Ovary (tissue), 3 donors: ENCODE results near the gene XRCC6.
A peak's percentile ranks its signal among the peaks of the same experiment; 100 is the strongest.

ENCODE experiments used
- CTCF ChIP-seq, 3 donors: fragments of 450-650 bp in 2 of 3; fragments of 200-600 bp in 1 of 3; IDR thresholded peaks; one replicate each; pipeline versions ENCODE4 v1.5.1 to v1.8.0; 2016 to 2022; ENCODE audit warnings: antibody characterized with exemption in 3 of 3, mild to moderate bottlenecking in 1 of 3
- EP300 ChIP-seq: sonication (generic); formaldehyde crosslinking; IDR thresholded peaks from one replicate; pipeline ENCODE4 v1.6.1; 2017; ENCODE audit warnings: antibody characterized with exemption
- donor health status: DM: no; HTN: no; CAD: no.

- TF ChIP-seq EP300 = peak; percentile 68
- no peak for TF ChIP-seq CTCF (IDR thresholded peaks at IDR 0.05)
Observed at GRCh38 chr22:41621099-41621910, at the start of gene XRCC6.
